SK-N-MC (cell line): ENCODE data around the gene PRXL2B.

Experiments used
- DNase-seq: peaks from one replicate; pipeline ENCODE4 v3.0.0-alpha.2; 2011; ENCODE audit warnings: low read depth, low spot score
- H3K27ac ChIP-seq: fragments of 200-600 bp; sonication (generic); 2 replicates; pipeline ENCODE4 v1.5.1; 2016; ENCODE audit warnings: mixed run types
- H3K36me3 ChIP-seq: fragments of 200-600 bp; sonication (generic); 2 replicates; pipeline ENCODE4 v1.6.1; 2017; ENCODE audit warnings: antibody characterized with exemption, low read length, mixed read lengths; ENCODE audit not compliant: insufficient read depth
- H3K4me3 ChIP-seq: fragments of 200-600 bp; sonication (generic); 2 replicates; pipeline ENCODE4 v1.5.1; 2016
- H3K9ac ChIP-seq: fragments of 200-600 bp; sonication (generic); 2 replicates; pipeline ENCODE4 v1.8.0; 2017; ENCODE audit warnings: mixed run types, mixed read lengths; ENCODE audit not compliant: insufficient read length
- H3K9me3 ChIP-seq: fragments of 200-600 bp; sonication (generic); 2 replicates; pipeline ENCODE4 v1.6.1; 2017; ENCODE audit warnings: low read depth, mild to moderate bottlenecking, antibody characterized with exemption, low read length, moderate library complexity, mixed read lengths
- EZH2 ChIP-seq: fragments of 200-600 bp; sonication (generic); IDR thresholded peaks from one replicate; pipeline ENCODE4 v1.6.1; 2017; ENCODE audit warnings: antibody characterized with exemption
- FOXP2 ChIP-seq: optimal IDR thresholded peaks from 2 replicates; pipeline ENCODE3; 2011; ENCODE audit warnings: mild to moderate bottlenecking, moderate library complexity; ENCODE audit not compliant: insufficient read depth; ENCODE audit errors: extremely low read length, control extremely low read depth
- POLR2AphosphoS5 ChIP-seq: IDR thresholded peaks from 2 replicates; pipeline ENCODE4 v1.6.1; 2012; ENCODE audit warnings: mild to moderate bottlenecking, low read depth, low read length, borderline replicate concordance

PRXL2B gene

DNA sequence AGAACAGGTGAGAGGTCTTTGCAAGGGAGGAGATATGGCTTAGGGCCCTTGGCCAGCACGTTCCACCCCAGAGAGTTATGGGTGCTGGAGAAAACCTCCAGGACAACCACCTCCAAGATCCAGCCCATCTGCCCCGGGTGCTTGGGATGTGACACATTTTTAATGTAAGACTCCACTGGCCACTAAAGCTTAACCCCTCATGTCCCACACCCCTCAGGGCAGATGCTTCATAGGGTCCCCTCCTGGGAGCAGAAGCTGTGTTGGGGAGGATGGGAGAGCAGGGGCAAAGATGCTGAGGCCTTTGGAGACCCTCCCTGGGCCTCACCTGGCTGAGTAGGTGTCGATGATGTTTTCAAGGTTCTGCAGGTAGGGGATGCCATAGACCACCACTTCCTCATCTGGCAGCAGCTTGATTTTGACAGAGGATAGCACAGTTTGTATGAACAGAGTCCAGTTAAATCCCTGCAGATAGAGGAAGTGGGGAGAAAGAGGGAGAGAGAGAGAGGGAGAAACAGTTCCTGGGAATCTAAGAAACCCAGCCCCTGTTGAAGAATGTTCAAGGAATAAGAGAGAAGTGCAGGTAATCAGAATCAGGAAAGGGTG, 11.9 kb downstream of the PRXL2B start:
- no peak overlapping the region for H3K4me3 ChIP-seq
- H3K27ac ChIP-seq, result no peak overlapping the region
- H3K9me3 ChIP-seq, result 0 out of 2 replicates have a peak, but pooled peaks cover 4% of the 10 kb centered on the region
- DNase-seq, result no peak
- no peak for TF ChIP-seq FOXP2
- TF ChIP-seq POLR2AphosphoS5, result no peak
- no peak for TF ChIP-seq EZH2
- no peak overlapping the region for H3K9ac ChIP-seq
- no peaks in the 10 kb centered on the region for H3K36me3 ChIP-seq

DNA sequence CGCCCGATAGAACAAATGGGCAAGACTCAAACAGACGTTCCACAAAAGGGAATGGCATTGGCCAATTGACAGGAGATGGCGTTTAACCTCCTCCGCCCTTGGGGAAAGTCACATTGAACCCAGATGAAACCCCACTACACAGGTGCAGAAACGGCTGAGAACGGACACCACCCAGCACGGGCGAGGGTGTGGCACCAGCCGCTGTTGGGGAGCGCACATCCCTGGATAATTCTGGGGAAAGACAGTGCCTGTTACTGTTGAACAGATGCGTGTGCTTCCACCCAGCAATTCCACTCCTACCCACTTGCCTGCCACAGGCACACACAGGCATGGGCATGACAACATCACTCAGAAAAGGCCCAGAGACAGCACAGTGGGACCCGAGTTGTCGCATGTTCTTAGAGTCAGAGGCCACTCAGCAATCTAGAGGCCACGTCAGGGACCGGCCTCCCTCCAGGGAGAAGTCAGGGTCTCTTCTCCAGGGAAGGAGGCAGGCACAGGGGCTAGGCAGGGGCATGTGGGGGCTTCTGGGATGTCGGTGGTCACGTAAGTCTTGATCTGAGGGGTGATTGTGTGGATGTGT, 15.2 kb downstream of the PRXL2B start:
- no peak for TF ChIP-seq EZH2
- TF ChIP-seq FOXP2, result no peak
- TF ChIP-seq POLR2AphosphoS5, result no peak
- 0 out of 2 replicates have a peak, but pooled peaks cover 4% of the 10 kb centered on the region for H3K9me3 ChIP-seq
- H3K36me3 ChIP-seq, result no peaks in the 10 kb centered on the region
- no peak overlapping the region for H3K4me3 ChIP-seq
- no peak overlapping the region for H3K27ac ChIP-seq
- no peak for DNase-seq
- H3K9ac ChIP-seq, result no peak overlapping the region

DNA sequence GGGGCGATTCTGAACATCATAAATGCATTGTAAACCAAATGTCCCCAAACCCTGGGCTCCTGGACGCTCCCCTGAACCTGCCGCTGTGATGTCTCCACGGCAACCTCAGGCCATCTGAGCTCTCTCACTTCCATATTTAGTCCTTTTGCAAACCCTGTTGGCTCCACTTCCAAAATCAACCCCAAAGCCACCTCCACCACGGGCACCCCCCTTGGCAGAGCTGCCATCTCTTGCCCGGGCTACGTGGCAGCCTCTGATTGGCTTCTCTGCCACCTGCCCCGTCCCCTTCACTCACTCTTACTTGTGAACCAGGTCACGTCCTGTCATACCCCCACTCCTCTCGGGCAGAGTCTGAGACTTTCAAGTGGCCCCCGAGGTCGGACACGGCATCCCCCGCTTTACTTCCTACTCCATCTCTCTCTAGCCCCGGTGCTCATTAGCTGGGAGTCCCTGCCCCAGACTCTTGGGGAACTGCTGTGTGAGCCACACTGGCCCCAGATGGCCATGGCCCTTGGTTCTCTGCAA, 15.8 kb downstream of the PRXL2B start:
- Histone ChIP-seq H3K9me3 (0 out of 2 replicates have a peak, but pooled peaks cover 4% of the 10 kb centered on the region), H3K27ac (no peak overlapping the region), H3K36me3 (no peaks in the 10 kb centered on the region), H3K9ac (no peak overlapping the region), H3K4me3 (no peak overlapping the region)
- TF ChIP-seq POLR2AphosphoS5 (no peak), EZH2 (no peak), FOXP2 (no peak)
- no peak for DNase-seq

DNA sequence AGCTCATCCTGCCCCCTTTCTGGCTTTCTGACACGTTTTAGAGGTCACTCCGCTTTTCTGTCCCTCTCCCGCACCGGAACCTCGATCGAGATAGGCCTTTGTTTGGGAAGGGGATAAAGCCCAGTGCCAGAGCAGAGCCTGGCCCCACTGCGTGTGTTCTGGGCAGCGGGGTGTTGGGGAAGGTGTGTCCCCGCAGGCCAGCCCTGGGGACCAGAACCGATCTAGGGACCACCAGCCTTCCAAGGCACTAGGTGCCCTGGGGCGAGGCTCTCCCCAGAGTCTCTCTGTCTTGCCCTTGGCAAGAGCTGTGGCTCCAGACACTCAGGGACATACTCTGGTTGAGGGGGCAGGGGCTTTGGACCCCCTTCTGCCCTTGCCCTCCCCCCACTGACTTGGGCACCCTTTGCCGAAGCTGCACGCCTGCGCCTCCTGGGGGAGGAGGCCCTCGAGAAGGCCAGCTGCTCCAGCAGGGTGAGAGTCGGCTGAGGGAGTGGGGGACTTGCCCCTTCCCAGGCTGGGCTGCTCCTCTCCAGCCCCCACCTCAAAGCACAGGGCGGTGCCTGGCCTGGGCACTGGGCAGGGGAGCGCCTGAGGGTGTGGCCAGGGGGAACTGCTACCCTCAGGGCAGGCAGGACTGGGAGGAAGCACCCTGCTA, 16.4 kb downstream of the PRXL2B start:
- Histone ChIP-seq H3K4me3 (no peak overlapping the region), H3K9me3 (0 out of 2 replicates have a peak, but pooled peaks cover 4% of the 10 kb centered on the region), H3K9ac (no peak overlapping the region), H3K36me3 (no peaks in the 10 kb centered on the region), H3K27ac (no peak overlapping the region)
- DNase-seq, result no peak
- TF ChIP-seq POLR2AphosphoS5 (no peak), FOXP2 (no peak), EZH2 (no peak)

DNA sequence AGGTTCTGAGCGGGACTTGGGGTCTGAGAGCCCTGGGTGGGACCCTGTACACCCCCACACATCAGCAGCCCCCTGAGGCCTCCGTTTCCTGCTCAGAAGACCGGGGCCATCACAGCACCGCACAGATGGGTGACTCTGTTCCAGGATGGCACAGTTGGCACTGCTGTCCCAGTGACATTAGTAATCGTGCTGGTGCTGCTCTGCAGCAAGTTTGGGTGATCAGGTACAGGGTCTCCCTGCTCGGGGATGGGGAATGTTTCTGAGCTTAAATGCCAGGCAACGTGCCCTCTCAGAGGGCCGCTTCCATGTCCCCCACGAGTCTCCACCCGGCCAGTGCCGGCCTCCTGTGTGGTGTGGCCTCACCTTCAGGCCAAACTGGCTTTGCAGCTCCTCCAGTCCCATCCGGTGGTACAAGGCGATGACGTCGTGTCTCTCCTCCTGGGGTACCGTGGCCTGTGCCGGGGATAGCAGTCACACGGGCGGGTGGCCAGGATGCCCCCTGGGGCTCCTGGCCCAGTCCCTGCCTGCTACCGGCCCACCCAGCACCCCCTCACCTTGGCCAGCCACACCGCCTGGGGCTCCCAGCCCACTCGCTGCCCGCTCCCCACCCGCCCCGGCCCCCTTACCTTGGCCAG, 17.1 kb downstream of the PRXL2B start:
- H3K4me3 ChIP-seq, result no peak overlapping the region
- DNase-seq, result no peak
- H3K27ac ChIP-seq, result no peak overlapping the region
- no peak for TF ChIP-seq POLR2AphosphoS5
- no peak for TF ChIP-seq EZH2
- TF ChIP-seq FOXP2, result no peak
- 0 out of 2 replicates have a peak, but pooled peaks cover 2% of the 10 kb centered on the region for H3K9me3 ChIP-seq
- H3K9ac ChIP-seq, result no peak overlapping the region
- H3K36me3 ChIP-seq, result no peaks in the 10 kb centered on the region

DNA sequence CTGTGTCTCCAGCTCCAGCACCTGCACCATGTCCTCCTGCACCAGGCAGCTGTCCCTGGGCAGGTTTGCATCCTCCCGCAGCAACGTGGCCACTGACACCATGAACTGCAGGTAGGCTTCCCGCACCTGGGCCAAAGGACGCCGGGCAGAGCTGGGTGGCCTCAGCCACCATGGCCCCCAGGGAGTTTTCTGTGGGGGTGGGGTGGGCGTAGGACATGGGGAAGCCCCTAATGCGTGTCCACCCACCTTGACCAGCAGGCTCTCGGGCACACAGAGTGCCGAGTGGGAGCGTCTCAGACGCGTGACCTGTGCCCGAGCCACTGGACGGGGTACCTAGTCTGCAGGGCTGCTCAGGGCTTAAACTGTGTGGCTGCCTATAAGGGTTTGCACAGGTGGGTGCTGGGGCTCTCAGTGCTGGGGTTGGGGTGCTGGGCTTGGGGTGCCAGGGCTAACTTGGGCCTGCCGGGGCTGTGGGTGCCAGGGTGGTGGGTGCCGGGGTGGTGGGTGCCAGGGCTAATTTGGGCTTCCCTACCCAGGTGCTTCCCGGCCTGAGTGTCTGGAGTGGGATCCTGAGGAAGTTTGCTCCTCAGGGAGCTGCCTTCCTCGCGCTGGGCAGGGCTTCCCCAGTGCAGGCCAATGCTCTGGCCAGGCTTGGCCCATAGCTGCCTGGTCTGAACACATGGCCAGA, 17.7 kb downstream of the PRXL2B start:
- Histone ChIP-seq H3K9me3 (no peaks in the 10 kb centered on the region), H3K4me3 (no peak overlapping the region), H3K9ac (no peak overlapping the region), H3K36me3 (no peaks in the 10 kb centered on the region), H3K27ac (no peak overlapping the region)
- DNase-seq, result no peak
- no peak for TF ChIP-seq FOXP2
- no peak for TF ChIP-seq EZH2
- TF ChIP-seq POLR2AphosphoS5, result no peak

DNA sequence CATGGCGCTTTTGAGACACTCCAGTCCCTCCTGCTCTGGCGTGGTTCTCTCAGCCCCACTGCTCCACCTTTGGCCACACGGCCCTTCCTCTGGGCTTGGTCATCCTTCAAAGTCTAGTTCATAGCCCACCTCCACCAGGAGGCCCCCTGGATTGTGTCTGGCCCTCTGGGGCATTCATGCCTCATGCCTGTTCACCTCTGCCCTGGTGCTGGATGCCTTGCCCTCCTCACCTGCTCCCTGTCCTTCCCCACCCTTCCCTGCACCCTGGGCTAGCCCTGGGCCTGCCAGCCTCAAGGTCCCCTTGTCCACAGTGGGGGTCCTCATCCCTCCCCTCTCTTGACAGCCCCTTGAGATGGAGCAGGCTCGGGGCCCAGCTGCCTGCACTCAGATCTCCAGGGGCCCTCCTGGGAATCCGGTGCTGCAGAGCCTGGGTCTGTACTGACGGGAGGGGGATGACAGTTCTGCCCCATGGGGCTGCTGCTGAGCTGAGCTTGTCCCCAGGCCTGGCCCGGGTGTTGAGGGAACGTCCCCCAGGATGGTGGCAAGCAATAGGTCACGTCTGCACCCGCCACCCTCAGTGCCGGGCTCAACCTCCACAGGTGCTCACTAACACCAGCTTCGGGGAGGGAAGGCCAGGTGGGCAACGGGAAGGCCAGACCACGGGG, 18.4 kb downstream of the PRXL2B start:
- Histone ChIP-seq H3K27ac (no peak overlapping the region), H3K9me3 (no peaks in the 10 kb centered on the region), H3K9ac (no peak overlapping the region), H3K4me3 (no peak overlapping the region), H3K36me3 (no peaks in the 10 kb centered on the region)
- no peak for DNase-seq
- no peak for TF ChIP-seq EZH2
- TF ChIP-seq FOXP2, result no peak
- TF ChIP-seq POLR2AphosphoS5, result no peak
